Dedifferentiated amniotic fluid mesenchymal stem cell (primary cell): ENCODE data around the gene INPP5J.
"Not testable (repeated sequence)": the region's sequence is repeated elsewhere in the genome, so short reads cannot be mapped to it uniquely, and the experiment has no call there.

Experiments used
- DNase-seq: peaks from one replicate; pipeline ENCODE4 v3.0.0-alpha.2; 2016; ENCODE audit errors: extremely low spot score

INPP5J gene

GRCh38 chr22:31100762-31101525, 21.8 kb upstream of the INPP5J start:
- no peak for DNase-seq

GRCh38 chr22:31102441-31103081, 20.2 kb upstream of the INPP5J start:
- DNase-seq = peak; percentile 93

- no peak for DNase-seq
Measured at GRCh38 chr22:31103111-31103510, 19.7 kb upstream of the INPP5J start.

GRCh38 chr22:31103899-31104694, 18.7 kb upstream of the INPP5J start:
- no peak for DNase-seq

- no peak for DNase-seq
Measured at GRCh38 chr22:31104869-31105268, 17.9 kb upstream of the INPP5J start.

GRCh38 chr22:31105282-31105929, 17.4 kb upstream of the INPP5J start:
- DNase-seq = no peak

- DNase-seq = no peak
Measured at GRCh38 chr22:31106001-31106571, 16.7 kb upstream of the INPP5J start.

- DNase-seq = no peak
Measured at GRCh38 chr22:31106731-31107177, 16.0 kb upstream of the INPP5J start.

GRCh38 chr22:31107178-31107893, 15.4 kb upstream of the INPP5J start, which contains the start of gene SELENOM:
Gene SELENOM, minus strand, starts transcription at chr22:31107568. Its CDS starts 63 bp downstream, at chr22:31107505.
- peak; percentile 98 for DNase-seq

GRCh38 chr22:31107894-31108218, 14.9 kb upstream of the INPP5J start:
- DNase-seq = no peak

GRCh38 chr22:31112547-31113091, 10.1 kb upstream of the INPP5J start:
- DNase-seq = not testable (repeated sequence)

GRCh38 chr22:31118046-31118820, 4.5 kb upstream of the INPP5J start:
- DNase-seq = no peak

GRCh38 chr22:31119026-31119717, 3.6 kb upstream of the INPP5J start:
- no peak for DNase-seq

GRCh38 chr22:31120230-31120629, 2.5 kb upstream of the INPP5J start:
- DNase-seq = no peak

GRCh38 chr22:31120642-31121041, 2.1 kb upstream of the INPP5J start:
- DNase-seq = no peak

- no peak for DNase-seq
Measured at GRCh38 chr22:31121403-31121802, 1.4 kb upstream of the INPP5J start.

GRCh38 chr22:31122196-31122531, 602 bp upstream of the INPP5J start:
- DNase-seq = no peak

- no peak for DNase-seq
Measured at GRCh38 chr22:31123292-31123602, 481 bp downstream of the INPP5J start.

- no peak for DNase-seq
Measured at GRCh38 chr22:31124290-31124689, 1.5 kb downstream of the INPP5J start.
